DMS 273 treated with DMSO at 0.1 percent for 48 hours (cell line): ENCODE data around the gene APOA5.
"Not testable (repeated sequence)": the region's sequence is repeated elsewhere in the genome, so short reads cannot be mapped to it uniquely, and the experiment has no call there.

Experiments used
- DNase-seq: peaks from one replicate; lab custom pipeline; 2025; lab: John Stamatoyannopoulos, UW

The APOA5 gene

GRCh38 chr11:116791813-116792143, at the start of gene APOA5:
APOA5 (minus strand) TSS chr11:116791879; CDS start chr11:116791860, 19 bp downstream.
- no peak for DNase-seq

- no peak for DNase-seq
These were observed 49.1 kb upstream of the APOA5 start for GRCh38 chr11:116840746-116841296.

GRCh38 chr11:116840224-116840745, 48.6 kb upstream of the APOA5 start:
- no peak for DNase-seq

GRCh38 chr11:116838321-116839084, 46.8 kb upstream of the APOA5 start:
- DNase-seq, result no peak

- no peak for DNase-seq
These were observed 45.8 kb upstream of the APOA5 start, which contains the start of gene APOA1 for GRCh38 chr11:116837231-116838091. APOA1 (minus strand) TSS chr11:116837622; CDS start chr11:116837387, 235 bp downstream.

- DNase-seq, result no peak
These were observed 44.9 kb upstream of the APOA5 start for GRCh38 chr11:116836632-116836991.

GRCh38 chr11:116835791-116836631, 44.3 kb upstream of the APOA5 start:
- peak; percentile 60 for DNase-seq

- no peak for DNase-seq
These were observed 43.5 kb upstream of the APOA5 start for GRCh38 chr11:116835042-116835772.

GRCh38 chr11:116834535-116835041, 42.9 kb upstream of the APOA5 start:
- DNase-seq, result not testable (repeated sequence)

- no peak for DNase-seq
These were observed 42.3 kb upstream of the APOA5 start for GRCh38 chr11:116833816-116834534.

- DNase-seq, result no peak
These were observed 41.8 kb upstream of the APOA5 start for GRCh38 chr11:116833491-116833815.

GRCh38 chr11:116832350-116833290, 40.9 kb upstream of the APOA5 start:
- DNase-seq, result no peak

- DNase-seq, result no peak
These were observed 40.2 kb upstream of the APOA5 start for GRCh38 chr11:116831790-116832349.

- DNase-seq, result no peak
These were observed 38.7 kb upstream of the APOA5 start for GRCh38 chr11:116830184-116830912.

GRCh38 chr11:116829525-116830183, 38.0 kb upstream of the APOA5 start, which contains the start of gene APOC3:
APOC3 (plus strand) TSS chr11:116829907; CDS start chr11:116830583, 676 bp downstream.
- no peak for DNase-seq

- DNase-seq, result no peak
These were observed 37.2 kb upstream of the APOA5 start for GRCh38 chr11:116828632-116829524.
